NOMO-1 (cell line): ENCODE measurements around the gene CFAP206.

ENCODE experiments used
- DNase-seq, 2 experiments: peaks; one replicate each; lab custom pipeline; 2025; ENCODE audit not compliant: unreplicated experiment in 2 of 2; lab: John Stamatoyannopoulos, UW

The CFAP206 gene, protein sequence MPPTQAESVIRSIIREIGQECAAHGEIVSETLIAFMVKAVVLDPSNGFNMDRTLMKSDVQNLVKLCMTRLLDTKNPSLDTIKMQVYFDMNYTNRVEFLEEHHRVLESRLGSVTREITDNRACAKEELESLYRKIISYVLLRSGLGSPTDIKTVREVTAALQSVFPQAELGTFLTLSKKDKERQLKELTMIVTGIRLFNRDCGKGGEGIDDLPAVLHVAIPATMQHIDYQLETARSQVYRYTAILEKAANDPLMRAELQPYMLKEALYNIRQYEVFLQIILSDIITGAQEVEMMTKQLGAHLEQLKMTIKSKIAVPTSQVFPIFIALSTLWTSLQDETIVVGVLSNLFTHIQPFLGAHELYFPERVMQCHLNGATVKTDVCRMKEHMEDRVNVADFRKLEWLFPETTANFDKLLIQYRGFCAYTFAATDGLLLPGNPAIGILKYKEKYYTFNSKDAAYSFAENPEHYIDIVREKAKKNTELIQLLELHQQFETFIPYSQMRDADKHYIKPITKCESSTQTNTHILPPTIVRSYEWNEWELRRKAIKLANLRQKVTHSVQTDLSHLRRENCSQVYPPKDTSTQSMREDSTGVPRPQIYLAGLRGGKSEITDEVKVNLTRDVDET

GRCh38 chr6:87407901-87408720, at the start of gene CFAP206:
Gene CFAP206, plus strand, starts transcription at chr6:87407972. Its CDS starts 1,868 bp downstream, at chr6:87409840.
- peak; percentile 72 to 77 for DNase-seq

DNA sequence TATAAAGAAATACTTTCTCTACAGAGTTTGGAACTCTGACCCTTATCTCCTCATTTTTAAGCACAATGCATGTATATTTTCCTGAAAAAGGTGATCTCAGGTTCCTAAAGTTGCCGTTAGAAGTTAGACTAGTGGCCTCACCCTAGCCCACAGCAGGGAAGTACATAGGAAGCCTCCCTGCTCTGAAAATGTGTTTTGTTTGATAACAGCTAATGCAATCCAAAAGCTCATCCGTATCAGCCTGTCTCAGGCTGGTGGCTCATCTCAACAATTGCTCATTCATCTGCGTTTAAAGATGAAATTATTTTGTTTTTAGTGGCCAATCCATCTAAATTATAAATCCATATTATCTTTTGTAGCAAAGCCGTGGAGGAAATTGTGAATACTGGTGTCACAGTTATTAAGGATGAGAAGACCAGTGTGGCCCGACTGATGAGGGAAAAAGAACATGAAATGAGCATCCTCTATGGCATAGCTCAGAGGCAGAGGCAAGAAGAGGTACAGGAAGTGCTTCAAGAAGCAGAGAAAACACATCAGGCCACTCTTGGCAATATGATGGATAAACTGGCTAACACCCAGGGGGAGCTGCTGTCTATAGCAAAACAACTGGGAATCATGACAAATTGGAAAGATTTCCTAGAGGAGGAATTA, 43.0 kb upstream of the CFAP206 start:
- DNase-seq, result no peak

DNA sequence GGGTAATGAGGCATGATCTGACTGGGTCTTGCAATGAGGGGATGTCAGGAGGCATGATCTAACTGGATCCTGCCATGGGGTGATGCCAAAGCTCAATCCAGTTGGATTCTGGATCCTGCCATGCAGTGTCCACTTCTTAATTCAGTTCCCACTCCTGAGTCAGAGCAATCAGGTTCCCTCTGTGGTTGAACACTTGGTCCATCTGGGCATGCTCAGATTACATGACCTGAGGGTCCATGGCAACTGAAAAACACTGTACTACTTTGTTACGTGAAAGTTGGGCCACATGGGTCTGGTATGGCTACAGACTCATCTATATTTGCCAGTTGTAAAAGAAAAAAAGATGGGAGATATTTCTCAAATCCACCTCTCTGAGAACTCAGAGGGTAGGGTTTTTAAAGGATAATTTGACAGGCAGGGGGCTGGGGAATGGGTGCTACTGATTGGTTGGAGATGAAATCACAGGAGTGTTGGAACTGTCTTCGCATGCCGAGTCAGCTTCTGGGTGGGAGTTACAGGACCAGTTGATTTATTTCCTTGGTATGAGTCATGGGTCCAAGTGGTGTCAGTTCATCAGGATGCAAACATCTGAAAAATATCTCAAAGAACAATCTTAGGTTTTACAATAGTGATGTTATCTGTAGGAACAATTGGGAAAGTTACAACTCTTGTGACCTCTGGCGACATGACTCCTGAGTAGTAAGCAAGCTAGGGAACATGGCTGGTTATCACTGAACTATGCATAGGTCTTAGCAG, 41.5 kb upstream of the CFAP206 start:
- DNase-seq, result no peak

DNA sequence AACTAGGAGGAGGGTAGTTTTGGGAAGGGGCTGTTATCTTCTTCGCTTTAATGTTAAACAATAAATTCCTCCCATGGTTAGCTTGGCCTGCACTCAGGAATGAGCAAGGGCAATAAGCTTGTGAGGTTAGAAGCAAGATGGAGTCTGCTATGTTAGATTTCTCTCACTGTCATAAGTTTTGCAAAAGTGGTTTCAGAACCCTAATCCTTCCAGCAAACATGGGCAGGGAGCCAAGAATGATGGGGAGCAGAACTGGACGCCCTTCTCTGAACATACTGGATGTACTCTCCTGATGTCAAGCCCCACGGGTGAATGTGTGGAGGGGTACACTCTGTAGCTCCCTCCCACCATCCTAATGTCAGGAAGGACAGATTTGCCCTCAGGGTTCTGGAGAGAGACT, 40.9 kb upstream of the CFAP206 start:
- no peak for DNase-seq

GRCh38 chr6:87373377-87373776, 34.4 kb upstream of the CFAP206 start:
- DNase-seq, result no peak

- no peak for DNase-seq
These were observed 32.5 kb upstream of the CFAP206 start for GRCh38 chr6:87375315-87375714.

- DNase-seq, result no peak
These were observed 31.1 kb upstream of the CFAP206 start for GRCh38 chr6:87376643-87377042.

DNA sequence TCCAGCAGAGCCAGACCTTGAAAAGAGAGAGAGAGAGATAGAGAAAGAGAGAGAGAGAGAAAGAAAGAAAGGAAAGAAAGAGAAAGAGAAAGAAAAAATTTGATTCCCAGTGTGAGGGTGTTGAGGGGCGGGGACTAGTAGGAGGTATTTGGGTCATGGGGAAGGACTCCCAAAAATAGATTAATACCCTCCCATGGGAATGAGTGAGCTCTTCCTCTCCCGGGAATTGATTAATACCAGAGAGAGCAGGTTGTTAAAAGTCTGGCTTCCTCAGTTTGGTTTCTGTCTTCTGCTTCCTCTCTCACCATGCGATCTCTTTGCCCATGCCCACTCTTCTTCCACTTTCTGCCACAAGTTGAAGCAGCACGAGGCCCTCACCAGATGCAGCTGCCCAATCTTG, 28.8 kb upstream of the CFAP206 start:
- no peak for DNase-seq

DNA sequence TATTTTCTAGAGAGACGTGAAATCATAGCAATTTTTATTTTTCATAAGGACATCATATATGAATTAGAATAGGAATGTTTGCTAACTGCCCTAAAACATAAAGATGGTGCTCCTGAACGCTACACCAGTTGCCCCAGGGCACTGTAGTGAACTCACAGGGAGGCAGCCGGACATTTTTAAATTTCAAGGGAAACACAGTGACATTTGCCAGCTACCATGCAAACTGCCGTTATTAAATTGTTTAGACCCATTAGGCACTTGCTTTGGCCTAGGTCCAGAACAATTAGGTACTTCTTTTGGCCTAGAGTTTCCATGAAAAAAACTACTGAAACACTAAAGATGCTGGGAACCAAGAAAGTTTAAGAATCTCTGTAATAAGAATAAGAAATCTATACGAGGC, 24.9 kb upstream of the CFAP206 start:
- DNase-seq, result no peak

DNA sequence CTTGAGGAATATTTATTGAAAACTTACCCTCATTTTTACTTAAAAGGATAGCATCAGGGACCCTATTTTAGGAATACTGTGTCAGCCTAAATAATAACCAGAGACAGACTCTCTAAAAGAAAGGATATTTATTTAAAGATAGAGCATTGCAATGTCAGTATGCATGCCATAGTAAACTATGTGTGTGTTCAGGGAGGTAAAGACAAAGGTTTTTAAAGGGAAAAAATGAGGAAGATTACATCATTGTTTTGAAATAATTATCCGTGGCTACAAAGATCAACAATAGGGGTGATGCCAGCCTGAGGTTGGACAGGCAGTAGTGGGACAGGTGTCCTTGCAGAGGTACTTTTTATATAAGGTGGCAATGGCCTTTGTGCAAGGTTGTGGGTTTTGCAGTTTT, 23.7 kb upstream of the CFAP206 start:
- no peak for DNase-seq

- DNase-seq, result no peak
These were observed 23.3 kb upstream of the CFAP206 start for GRCh38 chr6:87384449-87384848.

DNA sequence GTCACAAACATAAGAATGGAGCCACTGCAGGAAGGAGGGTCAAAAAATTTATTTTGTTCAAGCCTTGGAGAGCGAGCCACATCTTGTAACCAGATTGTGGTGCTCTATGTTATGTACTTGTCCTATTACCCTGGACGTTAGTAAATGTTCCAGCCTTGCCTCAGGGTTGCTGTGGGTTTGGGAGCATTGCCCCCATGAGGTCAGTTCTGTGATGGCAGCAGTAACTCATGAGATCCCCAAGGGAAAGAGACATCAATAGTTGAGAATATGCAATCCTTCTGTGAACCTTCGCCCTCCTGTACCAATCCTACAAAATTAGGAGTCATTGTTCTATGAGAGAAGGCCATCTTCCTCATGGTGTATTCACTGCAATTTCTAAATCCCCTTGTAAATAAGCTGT, 16.4 kb upstream of the CFAP206 start:
- peak in 1 of 2 experiments; percentile 6 for DNase-seq

- peak; percentile 36 to 71 for DNase-seq
These were observed 14.6 kb upstream of the CFAP206 start for GRCh38 chr6:87393026-87393622.

GRCh38 chr6:87395431-87395830, 12.3 kb upstream of the CFAP206 start:
- DNase-seq, result no peak

- peak; percentile 81 to 88 for DNase-seq
These were observed 11.0 kb upstream of the CFAP206 start for GRCh38 chr6:87396595-87397392.

DNA sequence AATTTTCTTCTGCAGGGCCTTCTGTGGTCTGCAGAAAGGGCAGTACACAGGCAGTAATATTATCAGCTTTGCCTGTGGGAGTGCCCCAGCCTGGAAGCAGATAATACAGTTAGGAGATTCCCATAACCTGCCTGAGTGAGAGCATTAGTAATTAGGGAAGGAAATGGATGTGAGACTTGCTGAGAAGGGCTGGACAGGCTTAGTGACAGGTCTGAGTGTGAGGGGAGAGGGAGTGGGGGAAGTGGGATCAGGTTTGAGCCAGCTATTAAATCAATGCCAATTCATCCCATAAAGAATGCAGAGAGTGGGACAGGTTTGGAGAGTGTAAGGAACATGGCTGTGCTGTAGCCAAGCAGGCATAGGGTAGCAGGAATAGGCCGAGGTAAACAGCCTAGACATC, 10.1 kb upstream of the CFAP206 start:
- no peak for DNase-seq

- no peak for DNase-seq
These were observed 5.9 kb upstream of the CFAP206 start for GRCh38 chr6:87401832-87402231.

GRCh38 chr6:87407561-87407900, 241 bp upstream of the CFAP206 start:
- DNase-seq, result peak in 1 of 2 experiments; percentile 18

DNA sequence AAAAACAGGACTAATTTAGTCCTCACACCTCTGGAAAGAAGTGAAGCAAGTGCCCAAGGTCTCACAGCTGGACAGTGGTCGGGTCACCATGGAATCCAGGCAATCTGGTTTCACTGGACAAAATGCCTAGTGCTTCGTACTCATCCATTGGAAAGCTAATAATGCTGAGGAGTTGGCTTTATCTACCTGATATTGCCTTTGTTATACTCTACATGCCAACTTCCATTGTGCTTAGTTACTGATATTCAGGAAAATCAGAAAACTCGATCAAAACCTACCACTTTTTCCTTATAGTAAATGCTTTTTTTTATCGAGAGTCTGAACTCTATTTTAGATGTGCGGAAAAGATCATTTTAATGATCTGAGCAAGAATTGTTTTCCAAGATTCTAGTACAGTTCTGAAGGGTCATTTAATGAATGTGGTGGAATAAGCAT, 966 bp downstream of the CFAP206 start:
- no peak for DNase-seq
